GM21390 (cell line): ENCODE data around the gene KRTAP5-1.
A peak's percentile ranks its signal among the peaks of the same experiment; 100 is the strongest.

Experiments used
- ATAC-seq: cut with Tn5 transposase; IDR thresholded peaks from one replicate; pipeline ENCODE4 v1.9.1; 2021; ENCODE audit not compliant: unreplicated experiment

Gene KRTAP5-1

DNA sequence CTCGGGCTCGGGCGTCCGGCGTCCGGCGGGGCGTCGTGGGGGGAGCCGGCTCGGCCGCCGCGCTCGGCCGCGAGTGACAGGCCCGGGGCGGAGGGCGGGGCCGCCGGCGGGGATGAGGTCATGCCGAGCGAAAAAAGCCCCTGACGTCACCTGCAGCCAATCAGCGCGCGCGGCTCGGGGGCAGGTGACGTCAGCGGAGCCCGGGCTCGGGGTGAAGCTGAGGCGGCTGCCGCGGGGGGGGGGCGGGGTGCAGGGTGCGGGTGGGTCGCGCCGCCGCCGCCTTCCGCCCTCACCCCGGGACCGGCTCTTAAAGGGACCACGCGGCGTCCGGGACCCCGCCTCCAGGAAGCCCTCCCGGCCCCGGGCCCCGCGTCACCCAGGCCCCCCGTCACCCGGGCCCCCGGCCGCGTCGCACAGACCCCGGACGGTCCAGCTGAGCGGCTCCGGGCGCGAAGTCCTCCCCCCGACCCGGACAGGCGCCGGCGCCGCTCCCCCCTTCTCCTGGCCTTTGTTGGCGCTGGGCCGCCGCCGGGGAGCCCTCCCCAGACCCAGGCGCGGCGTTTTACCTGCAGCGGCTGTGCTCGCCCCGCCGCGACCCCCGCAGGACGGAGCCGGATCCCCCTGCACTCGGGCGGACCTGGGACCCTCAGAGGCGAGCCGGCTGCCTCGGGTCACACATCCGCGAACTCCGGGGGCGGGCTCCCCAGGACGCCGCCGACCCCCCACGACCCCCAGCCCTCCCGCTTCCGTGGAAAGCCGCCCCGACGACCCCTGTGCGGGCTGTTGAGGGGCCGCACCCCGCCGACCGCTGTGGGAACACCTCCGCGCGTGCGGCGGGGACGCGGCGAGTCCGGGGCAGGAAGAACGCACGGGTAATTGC is 12.6 kb downstream of the KRTAP5-1 start, which contains the start of gene DUSP8:
Gene DUSP8 (minus strand): TSS at position 75 of the 880 bp plus-strand sequence. CDS start 6,445 bp downstream, outside the sequence.
- ATAC-seq, result peak; percentile 47

GRCh38 chr11:1571760-1572196 is 13.3 kb downstream of the KRTAP5-1 start:
- ATAC-seq, result no peak

DNA sequence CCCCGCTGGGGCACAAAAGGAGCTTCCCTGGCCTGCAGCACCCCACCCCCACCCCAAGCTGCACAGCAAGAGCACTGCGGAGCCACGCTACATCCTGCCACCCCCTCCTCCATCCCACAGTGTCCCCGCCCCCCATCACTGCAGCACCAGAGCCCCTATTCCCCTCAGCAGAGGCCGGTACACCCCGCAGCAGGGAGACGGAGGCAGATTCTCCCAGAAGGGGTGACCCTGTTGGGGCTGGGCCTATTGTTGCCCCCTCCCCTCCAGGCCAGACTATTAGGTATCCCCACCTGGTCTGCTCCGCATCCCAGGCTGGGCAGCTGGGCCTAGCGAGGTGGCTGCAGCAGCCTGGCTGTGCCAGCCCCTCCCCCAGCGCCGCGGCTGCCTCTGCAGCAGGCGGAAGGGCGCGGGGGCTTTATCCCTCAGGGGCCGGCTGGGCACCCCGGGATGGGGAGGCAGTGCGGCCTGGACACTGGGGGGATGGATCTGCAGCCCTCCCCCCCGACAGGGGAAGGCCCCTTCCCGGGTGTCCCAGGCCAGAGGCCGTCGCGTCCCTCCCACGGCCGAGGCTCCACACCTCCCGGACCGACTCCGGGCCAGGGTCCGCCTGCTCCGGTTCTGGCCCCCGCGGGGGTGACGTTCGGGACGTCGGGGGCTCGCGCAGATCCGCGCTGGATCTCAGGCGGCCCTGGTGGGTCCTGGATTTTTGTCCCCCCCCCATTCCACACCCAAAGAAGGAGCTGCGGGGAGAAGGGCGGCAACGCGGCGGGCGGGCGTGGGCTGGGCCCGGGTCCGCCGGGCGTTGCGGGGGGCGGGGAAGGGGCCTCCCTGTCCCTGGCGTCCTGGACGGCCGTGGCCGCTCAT is 14.0 kb downstream of the KRTAP5-1 start:
- no peak for ATAC-seq

GRCh38 chr11:1570531-1570895 is 14.6 kb downstream of the KRTAP5-1 start:
- no peak for ATAC-seq

DNA sequence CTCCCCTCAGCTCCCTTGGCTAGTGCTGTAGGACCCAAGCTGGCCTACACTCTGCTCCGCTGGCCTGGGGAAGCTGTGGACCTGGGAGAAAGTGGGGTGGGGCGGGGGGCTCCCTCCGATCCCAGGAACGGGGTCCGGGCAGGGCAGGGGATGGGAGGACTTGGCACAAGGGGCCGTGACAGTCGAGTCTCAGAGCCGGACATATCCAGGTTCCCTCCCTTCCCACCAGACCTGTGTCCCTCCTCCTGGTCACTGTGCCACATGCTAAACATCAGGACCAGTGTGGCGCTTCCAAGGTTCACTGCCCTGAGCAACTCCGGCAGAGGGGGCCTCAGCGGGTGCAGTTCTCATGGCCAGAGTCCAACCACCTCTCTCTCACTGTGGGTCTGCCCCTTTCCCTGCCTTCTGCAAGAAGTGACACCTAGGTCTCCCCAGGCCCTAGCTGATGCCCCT is 15.1 kb downstream of the KRTAP5-1 start:
- ATAC-seq, result no peak

DNA sequence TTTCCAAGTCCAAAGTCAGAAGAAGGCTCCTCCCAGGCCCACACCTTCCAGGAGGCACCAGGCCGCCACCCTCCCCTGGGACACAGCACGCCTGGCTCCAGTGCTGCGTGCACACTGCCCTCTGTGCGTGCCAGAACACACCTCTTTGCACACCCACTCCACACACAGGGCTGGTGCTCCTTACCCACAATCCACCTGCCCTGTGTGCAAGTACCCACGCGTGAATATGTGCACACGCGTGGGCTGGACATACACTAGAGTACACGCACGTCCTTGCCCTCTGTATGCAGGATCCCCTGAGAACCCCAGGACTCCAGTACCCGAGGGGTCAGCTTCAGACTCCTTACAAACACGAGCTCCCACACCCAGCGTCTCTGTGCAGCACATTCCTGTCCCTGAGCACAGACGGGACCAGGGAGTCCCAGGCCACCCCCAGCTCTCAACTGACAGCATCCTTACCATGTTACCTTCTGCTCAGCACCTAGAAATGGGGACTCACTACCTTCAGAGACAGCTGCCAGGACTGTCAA is 15.8 kb downstream of the KRTAP5-1 start:
- no peak for ATAC-seq

GRCh38 chr11:1568441-1568911 is 16.6 kb downstream of the KRTAP5-1 start:
- no peak for ATAC-seq

DNA sequence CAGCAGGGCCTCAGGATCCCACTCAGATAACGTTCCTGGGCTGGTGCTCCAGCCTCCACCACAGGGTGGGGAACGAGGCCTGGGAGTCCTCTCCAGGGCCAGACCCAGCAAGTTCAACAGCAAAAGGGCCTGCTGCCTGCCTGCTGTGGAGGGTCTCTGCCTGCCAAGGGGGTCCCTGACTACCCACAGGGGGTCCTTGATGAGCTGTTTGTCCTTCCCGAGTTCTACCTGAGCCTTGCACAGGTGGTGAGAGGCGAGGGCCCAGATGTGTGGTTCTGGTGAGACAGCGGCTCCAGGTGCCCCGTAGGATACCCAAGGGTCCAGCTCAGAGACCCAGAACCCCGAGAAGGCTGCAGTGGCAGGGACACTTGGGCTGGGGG is 17.4 kb downstream of the KRTAP5-1 start:
- ATAC-seq, result no peak

- ATAC-seq, result no peak
Measured at GRCh38 chr11:1567052-1567720, 17.9 kb downstream of the KRTAP5-1 start.

DNA sequence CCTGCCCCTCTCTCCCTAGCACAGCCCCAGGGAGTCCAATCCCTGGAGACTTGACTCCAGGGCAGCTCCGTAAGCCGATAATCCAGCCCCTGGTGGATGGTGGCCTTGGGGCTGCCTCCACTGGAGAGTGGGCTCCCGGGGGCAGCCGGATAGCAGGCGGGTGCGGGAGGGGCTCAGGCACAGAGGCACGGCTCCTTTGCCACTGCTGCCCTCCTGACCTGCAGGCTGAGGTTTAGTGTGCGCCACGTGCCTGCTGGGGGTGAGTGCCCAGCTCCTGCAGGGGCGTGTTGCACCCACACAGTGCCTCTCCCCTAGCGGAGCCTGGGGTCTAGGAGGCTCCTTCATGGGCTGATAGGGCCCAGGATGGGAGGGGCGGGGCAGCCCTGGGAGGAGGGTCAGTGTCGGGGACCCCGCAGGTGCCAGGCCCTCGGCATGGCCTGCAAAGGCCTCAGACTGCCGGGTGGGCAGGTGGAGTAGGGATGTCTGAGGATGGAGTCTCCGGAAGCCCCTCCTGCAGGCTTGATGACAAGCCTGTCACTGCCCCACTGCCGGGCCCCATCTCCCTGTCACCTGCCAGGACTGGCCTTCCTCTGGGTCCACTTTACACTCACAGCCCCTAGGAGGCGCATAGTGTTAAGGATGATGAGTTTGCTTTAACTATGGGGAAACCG is 18.6 kb downstream of the KRTAP5-1 start:
- no peak for ATAC-seq

DNA sequence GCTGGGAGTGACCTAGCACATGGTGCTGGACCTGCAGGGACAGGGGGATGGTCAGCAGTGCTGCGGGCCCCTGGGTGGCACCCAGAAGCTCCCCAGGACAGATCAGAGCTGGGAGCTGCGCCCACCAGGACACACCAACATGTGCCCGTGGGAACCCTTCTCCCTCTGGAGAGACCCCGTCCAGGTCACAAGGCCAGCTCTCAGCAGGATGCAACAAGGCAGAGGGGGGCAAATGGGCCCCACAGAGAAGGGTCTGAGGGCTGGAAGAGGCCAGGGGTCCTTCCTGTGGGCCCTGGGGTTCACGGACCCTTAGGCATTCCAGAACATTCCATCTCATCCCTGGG is 19.2 kb downstream of the KRTAP5-1 start:
- ATAC-seq, result no peak

- no peak for ATAC-seq
Measured at GRCh38 chr11:1565173-1565903, 19.7 kb downstream of the KRTAP5-1 start.

DNA sequence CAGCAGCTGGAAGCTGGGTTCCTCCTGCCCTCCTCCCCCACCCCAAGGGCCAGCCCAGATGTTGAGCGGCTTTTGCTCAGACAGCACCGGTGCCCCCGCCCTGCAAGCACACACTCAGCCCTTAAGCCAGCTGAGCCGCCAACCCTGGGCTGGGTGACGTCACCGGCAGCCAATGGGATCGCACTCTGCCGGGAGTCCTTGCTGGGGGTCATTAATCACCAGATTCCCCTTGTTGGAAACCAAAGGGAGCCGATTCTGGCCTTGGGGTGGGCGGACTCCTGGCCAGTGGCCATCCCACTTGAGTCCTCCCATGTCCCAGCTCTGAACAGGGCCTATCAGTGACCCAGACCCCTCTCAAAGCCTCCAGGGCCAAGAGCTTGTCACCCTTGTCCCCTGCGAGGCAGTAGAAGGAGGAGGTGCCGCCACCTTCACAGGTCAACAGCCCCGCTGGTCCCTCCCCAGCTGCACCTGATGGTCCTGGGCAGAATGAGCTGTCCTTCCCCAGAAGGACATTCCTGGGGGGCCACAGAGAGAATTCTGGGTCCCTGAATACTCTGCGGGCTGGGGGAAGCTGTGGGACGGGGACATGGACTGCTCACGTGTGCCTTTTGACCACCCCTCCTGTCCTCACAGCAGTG is 20.4 kb downstream of the KRTAP5-1 start:
- no peak for ATAC-seq

GRCh38 chr11:1563697-1564534 is 21.2 kb downstream of the KRTAP5-1 start:
- no peak for ATAC-seq

DNA sequence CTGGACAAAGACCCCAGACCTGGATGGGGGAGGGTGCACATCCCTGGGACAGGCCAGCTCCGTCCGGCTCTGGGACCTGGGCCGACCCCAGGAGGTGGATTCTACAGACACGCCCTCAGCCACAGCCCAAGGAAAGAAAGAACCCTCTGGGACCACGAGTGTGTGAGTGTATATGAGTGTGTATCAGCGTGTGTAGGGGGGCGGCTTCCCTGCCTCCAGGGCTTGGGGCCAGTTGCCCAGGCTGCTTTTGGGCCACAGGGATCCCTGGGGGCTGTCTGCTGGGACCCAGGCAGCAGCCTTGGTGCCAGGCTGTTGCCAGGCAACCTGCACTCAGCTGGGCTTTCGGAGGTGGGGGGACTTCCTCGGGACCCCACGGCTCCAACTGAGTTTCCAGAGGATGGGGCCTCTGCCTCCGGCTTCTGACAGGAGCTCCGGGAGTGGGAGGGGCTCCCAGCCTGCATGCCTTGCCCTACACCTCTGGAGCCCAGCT is 21.9 kb downstream of the KRTAP5-1 start:
- no peak for ATAC-seq

GRCh38 chr11:1562469-1563148 is 22.5 kb downstream of the KRTAP5-1 start:
- ATAC-seq, result no peak

GRCh38 chr11:1561955-1562354 is 23.1 kb downstream of the KRTAP5-1 start:
- ATAC-seq, result no peak

DNA sequence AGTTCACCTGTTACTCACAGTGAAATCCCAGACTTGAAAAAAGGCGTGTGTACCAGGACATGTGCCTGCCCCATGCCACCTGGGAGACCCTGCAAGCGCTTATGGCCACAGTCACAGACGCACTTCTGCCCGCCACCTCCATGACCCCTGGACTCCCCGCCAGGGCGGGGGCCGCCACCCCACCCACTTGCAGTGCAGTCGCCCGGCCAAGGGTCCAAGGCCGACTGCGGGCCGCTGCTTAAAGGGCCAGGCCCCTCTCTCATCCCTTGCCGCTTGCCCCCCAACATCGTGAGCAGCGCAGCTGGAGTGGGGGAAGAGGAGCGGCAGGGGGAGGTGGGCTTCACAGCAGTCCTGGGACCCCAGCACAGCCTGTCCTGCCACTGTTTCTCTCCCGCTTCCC is 23.8 kb downstream of the KRTAP5-1 start:
- ATAC-seq, result no peak
